Activated naive CD4-positive, alpha-beta T cell treated with anti-CD3 and anti-CD28 coated beads, Interleukin-2, amount 50 U/mL, for 72 hours (primary cell): Measurements from ENCODE around the gene PTGS1. TPM values are rescaled to one million over a fixed set of nuclear protein-coding genes. Genes with fewer than 3 reads are reported as not detected.

Experiments used
- ATAC-seq, 2 donors: fragments of 150-1000 bp; cut with Tn5 transposase; 2 replicates each; pipeline ENCODE4 v1.10.0; 2021; ENCODE audit warnings: mild to moderate bottlenecking in 2 of 2, moderate library complexity in 2 of 2
- DNase-seq, 2 donors: peaks; one replicate each; pipeline ENCODE4 v3.0.0; 2021 to 2022; ENCODE audit warnings: low spot score in 2 of 2
- H3K27ac Mint-ChIP-seq, 2 donors: one replicate each; pipeline ENCODE4 v1.8.0; 2022; ENCODE audit warnings: mild to moderate bottlenecking in 2 of 2, mixed read lengths in 2 of 2
- H3K36me3 Mint-ChIP-seq, 2 donors: one replicate each; pipeline ENCODE4 v1.8.0; 2022; ENCODE audit warnings: mixed read lengths in 2 of 2
- H3K9me3 Mint-ChIP-seq, 2 donors: one replicate each; pipeline ENCODE4 v1.8.0; 2022; ENCODE audit warnings: mixed read lengths in 2 of 2
- total RNA-seq, 2 donors: library from RNA; stranded (reverse); gene quantifications; one replicate each; pipeline ENCODE4 v1.2.3, GENCODE V29; 2022

PTGS1 gene
- total RNA-seq, 2 donors from 2014 or later: 0.25 to 0.54 TPM

DNA sequence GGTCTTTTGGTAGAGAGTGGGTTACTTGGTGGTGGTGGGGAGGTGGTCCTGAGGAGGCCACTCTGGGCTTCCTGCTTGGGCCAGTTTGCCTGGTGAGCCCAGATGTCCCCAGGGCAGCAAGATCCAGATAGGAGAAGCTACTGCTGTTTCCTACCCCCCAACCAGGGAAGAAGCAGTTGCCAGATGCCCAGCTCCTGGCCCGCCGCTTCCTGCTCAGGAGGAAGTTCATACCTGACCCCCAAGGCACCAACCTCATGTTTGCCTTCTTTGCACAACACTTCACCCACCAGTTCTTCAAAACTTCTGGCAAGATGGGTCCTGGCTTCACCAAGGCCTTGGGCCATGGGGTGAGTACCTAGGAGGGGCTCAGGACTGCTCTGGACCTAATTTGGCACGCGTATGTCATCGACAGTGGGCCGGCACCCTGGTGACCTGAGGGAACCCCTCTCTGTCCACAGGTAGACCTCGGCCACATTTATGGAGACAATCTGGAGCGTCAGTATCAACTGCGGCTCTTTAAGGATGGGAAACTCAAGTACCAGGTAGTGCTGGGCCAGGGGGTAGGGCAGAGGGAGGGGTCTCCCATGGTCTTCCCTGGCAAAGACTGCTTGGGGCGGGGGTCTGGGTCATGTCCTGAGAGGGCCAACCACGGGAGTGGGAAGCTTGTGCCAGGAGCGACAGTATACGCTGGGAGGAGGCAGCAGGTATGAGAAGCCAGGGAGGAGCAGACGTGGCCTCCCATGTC is 10.6 kb downstream of the PTGS1 start:
- DNase-seq (no peak), ATAC-seq (no peak)
- no peak overlapping the region for H3K27ac Mint-ChIP-seq
- H3K9me3 Mint-ChIP-seq: no peaks in the 10 kb centered on the region
- H3K36me3 Mint-ChIP-seq: peaks cover 10 to 12% of the 10 kb centered on the region in 2 donors

DNA sequence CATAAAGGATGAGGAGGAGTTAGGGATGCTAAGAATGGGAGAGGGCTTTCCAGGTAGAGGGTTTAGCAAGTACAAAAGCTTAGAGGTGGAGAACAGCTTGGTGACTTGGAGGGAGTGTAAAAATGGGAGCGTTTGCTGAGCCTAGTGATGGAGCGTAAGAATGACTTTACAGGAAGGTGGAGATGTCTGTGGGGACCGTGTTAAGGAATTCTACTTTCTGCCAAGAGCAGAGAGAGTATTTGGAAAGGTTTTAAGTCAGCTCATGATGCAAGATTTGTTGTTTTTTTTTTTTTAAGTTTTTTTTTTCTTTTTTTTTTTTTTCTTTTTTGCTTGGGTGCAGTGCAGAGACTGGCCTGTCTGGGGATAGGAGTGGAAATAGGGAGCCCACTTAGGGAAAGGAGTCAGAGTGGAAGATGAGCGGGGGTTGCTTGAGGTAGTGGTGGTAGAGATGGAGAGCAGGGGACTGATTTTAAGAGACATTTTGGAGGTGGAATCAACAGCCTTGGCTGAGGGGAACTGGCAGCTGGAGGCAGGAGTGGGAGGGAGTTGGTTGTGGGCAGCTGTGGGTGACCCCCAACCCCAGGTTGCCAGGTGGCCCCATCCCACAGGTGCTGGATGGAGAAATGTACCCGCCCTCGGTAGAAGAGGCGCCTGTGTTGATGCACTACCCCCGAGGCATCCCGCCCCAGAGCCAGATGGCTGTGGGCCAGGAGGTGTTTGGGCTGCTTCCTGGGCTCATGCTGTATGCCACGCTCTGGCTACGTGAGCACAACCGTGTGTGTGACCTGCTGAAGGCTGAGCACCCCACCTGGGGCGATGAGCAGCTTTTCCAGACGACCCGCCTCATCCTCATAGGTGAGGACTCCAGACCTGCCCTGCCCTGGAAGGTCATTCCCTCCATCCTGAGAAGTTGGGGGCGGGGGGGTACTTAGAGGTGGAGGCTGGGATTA is 12.4 kb downstream of the PTGS1 start:
- DNase-seq: no peak
- H3K9me3 Mint-ChIP-seq: no peaks in the 10 kb centered on the region
- no peak for ATAC-seq
- peaks cover 10 to 12% of the 10 kb centered on the region in 2 donors for H3K36me3 Mint-ChIP-seq
- H3K27ac Mint-ChIP-seq: peak overlapping the region in 1 of 2 donors; percentile 10

DNA sequence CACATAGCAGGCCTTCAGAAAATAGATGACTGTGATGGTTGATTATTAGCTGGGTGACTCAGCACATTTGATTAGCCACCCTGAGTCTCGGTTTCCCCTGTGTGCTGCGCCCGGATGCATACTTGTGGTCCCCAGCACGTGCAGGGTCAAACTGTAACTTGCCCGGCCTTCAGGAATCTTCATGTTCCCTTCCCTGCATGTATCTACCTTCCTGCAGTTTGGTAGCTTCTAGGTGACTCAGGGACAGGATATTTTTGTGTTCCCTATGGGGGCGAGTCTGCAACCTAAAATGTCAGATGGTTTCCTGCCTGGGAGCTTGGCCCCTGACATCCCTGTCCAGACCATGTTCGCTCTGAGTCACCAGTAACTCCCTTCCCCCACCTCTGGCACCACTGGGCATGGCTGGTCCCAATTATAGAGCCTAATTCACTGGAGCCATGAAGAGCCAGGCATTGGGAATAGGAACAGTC is 13.2 kb downstream of the PTGS1 start:
- H3K36me3 Mint-ChIP-seq: peaks cover 9 to 10% of the 10 kb centered on the region in 2 donors
- ATAC-seq (peak in 1 of 2 donors; percentile 31), DNase-seq (no peak)
- H3K9me3 Mint-ChIP-seq: no peaks in the 10 kb centered on the region
- no peak overlapping the region for H3K27ac Mint-ChIP-seq

DNA sequence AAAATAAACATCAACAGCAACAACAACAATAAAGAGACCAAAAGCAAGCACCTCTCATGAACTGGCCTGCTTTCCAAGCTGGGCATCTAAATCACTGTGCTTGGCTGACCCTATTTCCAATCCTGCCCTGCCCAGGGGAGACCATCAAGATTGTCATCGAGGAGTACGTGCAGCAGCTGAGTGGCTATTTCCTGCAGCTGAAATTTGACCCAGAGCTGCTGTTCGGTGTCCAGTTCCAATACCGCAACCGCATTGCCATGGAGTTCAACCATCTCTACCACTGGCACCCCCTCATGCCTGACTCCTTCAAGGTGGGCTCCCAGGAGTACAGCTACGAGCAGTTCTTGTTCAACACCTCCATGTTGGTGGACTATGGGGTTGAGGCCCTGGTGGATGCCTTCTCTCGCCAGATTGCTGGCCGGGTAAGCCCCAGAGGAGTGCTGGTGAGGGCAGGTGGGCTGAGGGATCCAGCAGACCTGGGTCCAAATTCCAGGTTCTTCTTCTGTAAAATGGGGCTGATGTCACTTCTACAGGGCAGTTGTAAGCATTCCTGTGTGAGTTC is 15.6 kb downstream of the PTGS1 start:
- no peaks in the 10 kb centered on the region for H3K36me3 Mint-ChIP-seq
- ATAC-seq: no peak
- no peak for DNase-seq
- no peaks in the 10 kb centered on the region for H3K9me3 Mint-ChIP-seq
- H3K27ac Mint-ChIP-seq: no peak overlapping the region

DNA sequence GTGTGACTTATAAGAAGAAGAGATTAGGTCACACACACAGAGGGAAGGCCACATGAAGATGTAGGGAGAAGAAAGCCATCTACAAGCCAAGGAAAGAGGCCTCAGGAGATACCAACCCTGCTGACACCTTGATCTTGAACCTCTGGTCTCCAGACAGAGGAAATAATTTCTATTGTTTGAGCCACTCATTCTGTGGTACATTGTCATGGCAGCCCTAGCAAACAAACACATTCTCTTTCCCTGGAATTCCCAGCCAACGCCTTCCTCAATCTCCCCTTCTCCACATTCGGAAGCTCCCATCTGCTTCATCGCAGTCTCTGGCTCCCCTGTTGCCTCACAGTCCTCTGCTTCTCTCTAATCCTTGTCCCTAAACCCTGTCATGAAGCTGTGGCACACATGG is 16.7 kb downstream of the PTGS1 start:
- no peak overlapping the region for H3K27ac Mint-ChIP-seq
- H3K9me3 Mint-ChIP-seq: no peaks in the 10 kb centered on the region
- DNase-seq: no peak
- no peak for ATAC-seq
- no peaks in the 10 kb centered on the region for H3K36me3 Mint-ChIP-seq

DNA sequence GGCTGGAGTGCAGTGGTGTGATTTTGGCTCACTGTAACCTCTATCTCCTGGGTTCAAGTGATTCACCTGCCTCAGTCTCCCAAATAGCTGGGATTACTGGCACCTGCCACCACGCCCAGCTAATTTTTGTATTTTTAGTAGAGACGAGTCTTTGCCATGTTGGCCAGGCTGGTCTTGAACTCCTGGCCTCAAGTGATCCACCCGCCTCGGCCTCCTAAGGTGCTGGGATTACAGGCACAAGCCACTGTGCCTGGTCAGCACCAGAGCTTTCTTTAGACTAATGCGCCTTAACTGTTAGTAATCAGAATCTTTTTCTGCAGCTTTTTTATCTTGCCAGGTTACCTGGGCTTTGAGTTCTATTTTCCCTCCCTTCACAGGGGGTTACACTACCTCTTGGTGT is 18.4 kb downstream of the PTGS1 start:
- Mint-ChIP-seq H3K27ac (no peak overlapping the region), H3K36me3 (no peaks in the 10 kb centered on the region), H3K9me3 (no peaks in the 10 kb centered on the region)
- ATAC-seq: no peak
- no peak for DNase-seq

DNA sequence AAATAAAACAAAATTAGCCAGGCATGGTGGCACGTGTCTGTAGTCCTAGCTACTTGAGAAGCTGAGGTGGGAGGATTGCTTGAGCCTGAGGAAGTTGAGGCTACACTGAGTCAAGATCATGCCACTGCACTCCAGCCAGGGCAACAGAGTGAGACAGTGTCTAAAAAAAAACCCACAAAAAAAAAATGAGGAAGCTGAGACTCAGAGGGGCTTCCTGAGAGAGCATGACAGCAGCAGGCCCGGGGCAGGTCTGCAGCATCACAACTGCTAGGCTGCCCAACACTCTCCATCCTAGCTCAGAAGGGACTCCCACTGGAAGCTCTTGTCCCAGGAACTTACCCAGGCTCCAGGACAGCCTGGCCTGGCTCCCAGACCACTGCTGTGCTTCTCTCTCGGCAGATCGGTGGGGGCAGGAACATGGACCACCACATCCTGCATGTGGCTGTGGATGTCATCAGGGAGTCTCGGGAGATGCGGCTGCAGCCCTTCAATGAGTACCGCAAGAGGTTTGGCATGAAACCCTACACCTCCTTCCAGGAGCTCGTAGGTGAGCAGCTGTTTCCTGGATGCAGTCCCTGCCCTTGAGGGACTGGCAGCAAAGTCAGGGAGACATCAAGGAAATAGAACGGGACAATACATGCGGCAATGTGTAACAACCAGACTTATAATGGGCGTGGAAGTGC is 19.1 kb downstream of the PTGS1 start:
- Mint-ChIP-seq H3K27ac (no peak overlapping the region), H3K36me3 (no peaks in the 10 kb centered on the region), H3K9me3 (no peaks in the 10 kb centered on the region)
- DNase-seq: no peak
- ATAC-seq: peak in 1 of 2 donors; percentile 31

DNA sequence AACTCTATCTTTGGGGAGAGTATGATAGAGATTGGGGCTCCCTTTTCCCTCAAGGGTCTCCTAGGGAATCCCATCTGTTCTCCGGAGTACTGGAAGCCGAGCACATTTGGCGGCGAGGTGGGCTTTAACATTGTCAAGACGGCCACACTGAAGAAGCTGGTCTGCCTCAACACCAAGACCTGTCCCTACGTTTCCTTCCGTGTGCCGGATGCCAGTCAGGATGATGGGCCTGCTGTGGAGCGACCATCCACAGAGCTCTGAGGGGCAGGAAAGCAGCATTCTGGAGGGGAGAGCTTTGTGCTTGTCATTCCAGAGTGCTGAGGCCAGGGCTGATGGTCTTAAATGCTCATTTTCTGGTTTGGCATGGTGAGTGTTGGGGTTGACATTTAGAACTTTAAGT is 21.5 kb downstream of the PTGS1 start:
- ATAC-seq (no peak), DNase-seq (no peak)
- H3K27ac Mint-ChIP-seq: no peak overlapping the region
- no peaks in the 10 kb centered on the region for H3K36me3 Mint-ChIP-seq
- no peaks in the 10 kb centered on the region for H3K9me3 Mint-ChIP-seq

DNA sequence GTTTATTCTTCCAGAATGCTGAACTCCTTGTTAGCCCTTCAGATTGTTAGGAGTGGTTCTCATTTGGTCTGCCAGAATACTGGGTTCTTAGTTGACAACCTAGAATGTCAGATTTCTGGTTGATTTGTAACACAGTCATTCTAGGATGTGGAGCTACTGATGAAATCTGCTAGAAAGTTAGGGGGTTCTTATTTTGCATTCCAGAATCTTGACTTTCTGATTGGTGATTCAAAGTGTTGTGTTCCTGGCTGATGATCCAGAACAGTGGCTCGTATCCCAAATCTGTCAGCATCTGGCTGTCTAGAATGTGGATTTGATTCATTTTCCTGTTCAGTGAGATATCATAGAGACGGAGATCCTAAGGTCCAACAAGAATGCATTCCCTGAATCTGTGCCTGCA is 21.9 kb downstream of the PTGS1 start:
- H3K27ac Mint-ChIP-seq: no peak overlapping the region
- DNase-seq (no peak), ATAC-seq (no peak)
- H3K36me3 Mint-ChIP-seq: no peaks in the 10 kb centered on the region
- H3K9me3 Mint-ChIP-seq: no peaks in the 10 kb centered on the region

DNA sequence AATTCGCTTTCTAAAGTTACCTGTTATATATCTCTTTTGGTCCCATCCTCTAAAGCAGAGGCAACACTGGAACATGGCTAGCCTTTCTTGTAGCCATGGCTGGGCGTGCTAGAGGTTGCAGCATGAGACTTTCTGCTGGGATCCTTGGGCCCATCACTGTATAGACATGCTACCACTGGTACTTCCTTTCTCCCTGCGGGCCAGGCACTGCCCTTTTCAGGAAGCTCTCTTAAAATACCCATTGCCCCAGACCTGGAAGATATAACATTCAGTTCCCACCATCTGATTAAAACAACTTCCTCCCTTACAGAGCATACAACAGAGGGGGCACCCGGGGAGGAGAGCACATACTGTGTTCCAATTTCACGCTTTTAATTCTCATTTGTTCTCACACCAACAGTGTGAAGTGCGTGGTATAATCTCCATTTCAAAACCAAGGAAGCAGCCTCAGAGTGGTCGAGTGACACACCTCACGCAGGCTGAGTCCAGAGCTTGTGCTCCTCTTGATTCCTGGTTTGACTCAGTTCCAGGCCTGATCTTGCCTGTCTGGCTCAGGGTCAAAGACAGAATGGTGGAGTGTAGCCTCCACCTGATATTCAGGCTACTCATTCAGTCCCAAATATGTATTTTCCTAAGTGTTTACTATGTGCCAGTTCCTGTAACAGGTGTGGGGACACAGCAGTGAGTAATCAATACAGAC is 22.6 kb downstream of the PTGS1 start:
- DNase-seq: no peak
- Mint-ChIP-seq H3K27ac (no peak overlapping the region), H3K36me3 (no peaks in the 10 kb centered on the region), H3K9me3 (no peaks in the 10 kb centered on the region)
- ATAC-seq: peak; percentile 37 to 66

DNA sequence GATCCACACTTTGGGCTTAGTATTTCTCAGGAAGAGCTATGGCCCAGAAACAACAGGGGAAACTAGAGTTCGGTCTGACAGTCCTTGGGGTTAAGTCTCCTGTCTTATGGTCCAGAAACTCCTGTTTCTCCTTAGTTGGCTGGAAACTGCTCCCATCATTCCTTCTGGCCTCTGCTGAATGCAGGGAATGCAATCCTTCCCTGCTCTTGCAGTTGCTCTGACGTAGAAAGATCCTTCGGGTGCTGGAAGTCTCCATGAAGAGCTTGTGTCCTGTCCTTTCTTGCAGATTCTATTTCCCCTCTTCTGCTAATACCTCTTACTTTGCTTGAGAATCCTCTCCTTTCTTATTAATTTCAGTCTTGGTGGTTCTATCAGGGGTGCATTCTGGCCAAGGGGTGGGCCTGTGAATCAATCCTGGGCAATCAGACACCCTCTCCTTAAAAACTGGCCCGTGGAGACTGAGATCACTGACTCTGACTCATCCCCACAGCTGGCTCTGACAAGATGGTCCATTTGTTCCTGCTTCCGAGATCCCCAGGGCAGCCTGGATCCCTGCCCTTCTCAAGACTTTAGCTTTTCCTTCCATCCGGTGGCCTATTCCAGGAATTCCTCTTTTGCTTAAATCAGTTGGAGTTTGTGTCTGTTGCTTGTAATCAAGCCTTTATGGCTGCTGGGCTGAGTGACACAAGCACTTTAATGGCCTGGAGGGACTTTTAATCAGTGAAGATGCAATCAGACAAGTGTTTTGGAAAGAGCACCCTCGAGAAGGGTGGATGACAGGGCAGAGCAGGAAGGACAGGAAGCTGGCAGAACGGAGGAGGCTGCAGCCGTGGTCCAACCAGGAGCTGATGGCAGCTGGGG is 23.7 kb downstream of the PTGS1 start:
- no peak for DNase-seq
- Mint-ChIP-seq H3K27ac (no peak overlapping the region), H3K36me3 (peaks cover 0 to 4% of the 10 kb centered on the region in 2 donors), H3K9me3 (peaks cover 0 to 4% of the 10 kb centered on the region in 2 donors)
- no peak for ATAC-seq

DNA sequence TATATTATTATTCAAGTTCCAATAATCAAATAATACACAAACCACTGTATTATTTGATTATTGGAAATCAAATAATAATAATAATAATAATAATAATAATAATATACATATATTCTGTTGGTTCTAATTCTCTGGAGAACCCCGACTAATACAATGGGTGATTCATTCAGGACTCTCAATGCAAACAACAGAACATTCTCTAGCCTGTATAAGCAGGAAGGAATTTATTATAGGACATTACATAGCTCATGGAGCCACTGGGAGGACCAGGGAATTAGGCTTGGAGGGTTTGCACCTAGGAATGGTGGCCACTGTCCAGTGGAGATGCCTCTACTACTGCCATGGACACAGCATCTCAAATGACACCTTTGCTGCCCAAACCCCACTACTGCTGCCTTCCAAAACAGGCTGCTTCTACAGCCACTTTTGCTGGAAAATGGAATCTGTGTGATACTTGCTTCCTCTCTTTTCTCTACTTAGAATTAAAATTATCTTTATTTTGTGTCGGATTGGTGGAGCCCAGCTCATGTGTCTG is 25.9 kb downstream of the PTGS1 start:
- Mint-ChIP-seq H3K27ac (no peak overlapping the region), H3K9me3 (peaks cover 0 to 14% of the 10 kb centered on the region in 2 donors), H3K36me3 (peaks cover 8 to 11% of the 10 kb centered on the region in 2 donors)
- DNase-seq (no peak), ATAC-seq (no peak)

DNA sequence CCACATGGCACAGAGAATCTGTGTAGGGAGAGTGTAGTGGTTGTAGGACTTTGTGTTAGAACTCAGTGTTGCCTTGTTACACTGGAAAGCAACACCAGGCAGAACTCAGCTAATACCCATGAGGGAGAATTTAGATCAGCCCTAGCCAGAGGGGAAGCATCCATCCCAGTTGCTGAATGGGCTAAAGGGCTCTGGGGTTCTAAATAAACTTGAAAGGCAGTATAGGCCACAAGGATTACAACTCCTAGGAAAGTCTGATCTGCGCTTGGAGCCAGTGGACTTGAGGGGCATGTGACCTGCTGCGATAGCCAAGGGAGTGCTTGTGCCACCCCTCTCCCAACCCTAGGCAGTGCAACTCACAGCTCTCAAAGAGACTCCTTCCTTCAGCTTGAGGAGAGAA is 26.9 kb downstream of the PTGS1 start:
- Mint-ChIP-seq H3K36me3 (peaks cover 9 to 11% of the 10 kb centered on the region in 2 donors), H3K27ac (no peak overlapping the region), H3K9me3 (peaks cover 4 to 14% of the 10 kb centered on the region in 2 donors)
- no peak for ATAC-seq
- DNase-seq: no peak

DNA sequence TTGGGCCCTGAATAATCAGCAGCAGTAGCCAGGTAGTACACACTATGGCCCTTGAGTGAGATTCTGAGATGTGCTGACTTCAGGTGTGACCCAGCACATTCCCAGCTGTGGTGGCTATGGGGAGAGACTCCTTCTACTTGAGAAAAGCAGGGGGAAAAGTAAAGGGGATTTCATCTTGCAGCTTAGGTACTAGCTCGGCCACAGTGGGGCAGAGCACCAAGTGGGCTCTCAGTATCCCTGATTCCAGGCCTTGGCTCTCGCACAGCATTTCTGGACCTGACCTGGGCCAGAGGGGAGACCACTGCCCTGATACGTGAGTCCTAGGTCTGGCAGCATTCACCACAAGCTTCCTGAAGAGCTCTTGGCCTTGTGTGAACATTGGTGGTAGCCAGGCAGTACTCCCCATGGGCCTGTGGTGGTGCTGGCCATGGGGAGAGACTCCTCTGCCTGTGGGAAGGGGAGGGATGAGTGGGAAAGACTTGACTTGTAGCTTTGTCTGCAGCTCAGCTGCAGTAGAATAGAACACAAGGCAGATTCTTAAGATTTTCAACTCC is 27.6 kb downstream of the PTGS1 start:
- Mint-ChIP-seq H3K36me3 (peaks cover 11 to 15% of the 10 kb centered on the region in 2 donors), H3K9me3 (peaks cover 5 to 14% of the 10 kb centered on the region in 2 donors), H3K27ac (peak overlapping the region in 1 of 2 donors; percentile 15)
- no peak for DNase-seq
- no peak for ATAC-seq

DNA sequence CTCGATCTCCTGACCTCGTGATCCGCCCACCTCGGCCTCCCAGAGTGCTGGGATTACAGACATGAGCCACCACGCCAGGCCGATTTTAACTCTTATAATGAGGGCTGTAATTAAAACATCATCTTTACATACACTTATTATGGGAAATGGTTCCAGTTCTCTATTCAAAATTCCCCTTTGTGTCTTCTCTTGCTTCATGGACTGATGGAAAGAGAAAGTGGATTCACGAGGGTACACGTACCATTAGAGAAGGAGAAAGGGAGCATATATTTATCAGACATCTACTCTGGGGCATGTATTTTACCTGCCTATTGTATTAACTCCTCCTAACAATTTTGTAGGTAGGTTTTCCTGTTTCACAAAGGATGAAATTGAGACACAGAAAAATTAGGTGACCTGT is 31.1 kb downstream of the PTGS1 start:
- H3K9me3 Mint-ChIP-seq: peaks cover 10 to 21% of the 10 kb centered on the region in 2 donors
- peaks cover 19 to 22% of the 10 kb centered on the region in 2 donors for H3K36me3 Mint-ChIP-seq
- H3K27ac Mint-ChIP-seq: peak overlapping the region; percentile 85 to 97

More for the DNA sequence above, 31.1 kb downstream of the PTGS1 start:
- DNase-seq (no peak), ATAC-seq (no peak)
